G401.6 (cell line): ENCODE measurements around the gene NLRC5.
A peak's percentile ranks its signal among the peaks of the same experiment; 100 is the strongest.
"Not testable (repeated sequence)": the region's sequence is repeated elsewhere in the genome, so short reads cannot be mapped to it uniquely, and the experiment has no call there.

Source experiments
- FAIRE-seq: peaks from 2 replicates; lab custom pipeline; 2012; peaks lifted over from hg19 to GRCh38; lab: Jason Lieb, UNC

Gene NLRC5

DNA sequence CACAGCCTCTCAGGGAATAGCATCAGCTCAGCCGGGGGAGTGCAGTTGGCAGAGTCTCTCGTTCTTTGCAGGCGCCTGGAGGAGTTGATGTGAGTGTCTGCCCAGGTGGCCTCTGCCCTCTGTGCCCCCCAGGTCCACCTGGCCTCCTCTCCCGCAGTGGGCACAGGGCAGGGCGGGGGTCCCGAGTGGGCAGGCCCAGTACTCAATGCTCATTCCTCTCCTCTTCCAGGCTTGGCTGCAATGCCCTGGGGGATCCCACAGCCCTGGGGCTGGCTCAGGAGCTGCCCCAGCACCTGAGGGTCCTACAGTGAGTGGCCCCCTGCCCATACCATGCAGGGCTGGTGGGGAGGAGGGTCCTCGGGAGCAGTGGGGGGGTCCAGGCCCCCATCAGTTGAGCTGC lies 88.4 kb downstream of the NLRC5 start:
- FAIRE-seq = no peak

DNA sequence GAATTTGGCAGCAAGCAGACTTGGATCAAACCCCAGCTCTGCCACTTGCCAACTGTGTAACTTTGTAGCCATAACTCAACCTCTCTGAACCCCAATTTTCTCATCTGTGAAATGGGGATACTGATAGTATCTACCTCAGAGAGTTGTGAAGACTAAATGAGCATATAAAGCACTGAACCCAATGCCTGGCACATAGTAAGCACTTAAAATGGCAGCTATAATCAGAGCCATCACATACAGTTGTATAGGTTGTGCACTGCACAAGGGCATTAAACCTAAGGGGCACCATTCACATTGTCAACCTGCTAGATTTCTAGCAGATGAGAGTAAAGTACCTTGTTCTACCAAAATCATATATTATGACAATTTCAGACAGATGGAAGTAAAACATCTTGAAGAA lies 92.4 kb downstream of the NLRC5 start:
- FAIRE-seq = no peak

DNA sequence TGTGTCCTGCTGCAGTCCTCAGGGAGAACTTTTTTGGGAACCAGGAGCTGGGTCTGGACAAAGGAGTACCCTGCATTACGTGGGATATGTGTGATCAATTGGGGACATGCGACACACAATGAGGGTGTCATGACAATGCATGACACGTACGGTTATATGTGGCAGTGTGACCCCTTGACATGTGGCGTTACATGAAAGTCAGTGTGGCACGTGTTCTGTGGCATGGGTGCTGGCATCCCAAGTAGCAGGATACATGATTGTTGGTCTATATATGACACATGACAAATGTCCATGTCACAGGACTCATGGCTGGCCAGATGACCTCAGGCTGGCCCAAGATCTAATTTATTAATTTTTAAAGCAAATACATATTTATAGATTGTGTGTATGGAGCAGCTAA lies 93.3 kb downstream of the NLRC5 start:
- no peak for FAIRE-seq

DNA sequence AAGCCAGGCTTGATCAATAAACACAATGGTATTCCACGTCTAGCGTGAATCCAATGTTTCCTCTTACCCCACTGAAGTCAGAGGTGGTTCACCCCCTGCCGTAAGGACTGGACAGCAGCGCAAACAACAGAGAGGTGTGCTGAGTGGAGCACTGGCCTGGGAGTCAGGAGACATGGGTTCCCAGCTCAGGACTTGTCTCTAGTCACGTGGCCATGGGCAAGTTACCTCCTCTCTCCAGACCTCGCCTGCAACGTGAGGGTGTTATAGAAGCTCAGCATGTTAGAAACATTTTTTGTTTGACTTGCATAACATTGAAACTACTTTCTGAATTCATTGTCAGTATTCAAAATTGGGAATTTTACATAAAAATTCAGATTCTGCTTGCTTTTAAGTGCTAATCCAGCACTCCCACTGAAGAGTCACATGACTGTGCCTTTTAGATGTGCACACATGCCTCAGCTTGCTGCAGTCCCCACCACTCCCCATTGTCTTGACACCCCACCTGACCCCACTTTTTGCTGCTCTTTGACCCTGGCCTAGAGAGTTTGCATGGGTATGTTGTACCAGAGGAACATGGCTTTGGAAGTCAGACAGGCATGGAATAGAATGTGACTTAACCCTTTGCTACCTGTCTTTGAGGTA lies 94.2 kb downstream of the NLRC5 start:
- FAIRE-seq = no peak

DNA sequence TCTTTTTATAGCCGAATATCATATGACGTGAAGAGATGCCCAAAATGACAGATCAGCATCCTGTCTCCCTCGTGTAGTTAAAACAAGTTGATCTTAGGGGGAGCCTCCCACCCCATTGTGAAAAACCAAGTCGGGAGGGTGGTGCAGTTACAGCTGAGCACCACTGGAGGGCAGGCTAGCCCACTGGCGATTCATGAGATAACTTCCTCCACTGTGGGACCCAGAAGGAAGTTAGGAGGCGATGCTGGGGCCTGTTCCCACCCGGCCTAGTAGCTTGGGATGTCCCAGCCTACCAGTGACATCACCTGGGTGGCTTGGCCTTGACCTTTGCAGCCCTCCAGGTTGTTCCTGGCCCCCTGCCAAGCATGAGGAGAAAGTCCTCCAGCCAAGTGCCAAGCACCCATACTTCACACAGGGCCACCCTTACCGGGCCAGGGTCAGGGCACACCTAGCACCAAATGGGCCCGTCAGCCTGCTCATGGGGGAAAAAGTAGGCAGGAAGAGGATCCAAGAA lies 95.0 kb downstream of the NLRC5 start:
- peak; percentile 92 for FAIRE-seq

DNA sequence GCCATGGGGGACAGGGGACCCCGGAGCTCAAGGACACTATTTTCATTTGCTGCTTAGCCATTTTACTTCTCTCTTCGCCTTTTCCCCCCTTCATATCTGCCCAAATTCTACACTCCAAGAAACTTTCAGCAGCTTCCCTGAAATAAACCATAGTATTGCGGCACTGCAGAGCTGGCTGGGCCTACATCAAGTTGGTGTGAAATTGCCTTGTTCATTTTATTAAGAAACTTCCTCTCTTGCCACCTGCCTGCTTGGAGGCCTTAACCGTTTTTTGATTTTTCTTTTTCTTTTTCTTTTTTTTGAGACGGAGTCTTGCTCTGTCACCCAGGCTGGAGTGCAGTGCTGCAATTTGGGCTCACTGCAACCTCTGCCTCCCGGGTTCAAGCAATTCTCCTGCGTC lies 95.6 kb downstream of the NLRC5 start:
- no peak for FAIRE-seq

DNA sequence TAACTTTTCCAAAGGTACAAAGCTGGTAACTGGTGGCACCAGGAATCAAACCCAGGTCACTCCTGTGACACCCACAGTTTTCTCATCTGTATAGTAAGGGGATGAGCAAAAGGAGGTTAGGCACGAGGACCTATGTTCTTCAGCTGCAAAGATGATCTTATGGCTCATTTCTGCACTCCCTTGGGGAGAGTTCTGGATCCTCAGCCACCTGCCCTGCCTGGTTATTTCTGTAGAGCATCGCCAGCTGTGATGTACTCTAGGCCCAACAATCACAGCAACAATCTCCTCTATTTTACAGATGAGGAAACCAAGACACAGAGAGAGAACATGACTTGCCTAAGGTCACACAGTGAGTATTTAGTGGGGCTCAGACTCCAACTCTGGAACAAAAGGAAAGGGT lies 97.6 kb downstream of the NLRC5 start:
- FAIRE-seq = no peak

DNA sequence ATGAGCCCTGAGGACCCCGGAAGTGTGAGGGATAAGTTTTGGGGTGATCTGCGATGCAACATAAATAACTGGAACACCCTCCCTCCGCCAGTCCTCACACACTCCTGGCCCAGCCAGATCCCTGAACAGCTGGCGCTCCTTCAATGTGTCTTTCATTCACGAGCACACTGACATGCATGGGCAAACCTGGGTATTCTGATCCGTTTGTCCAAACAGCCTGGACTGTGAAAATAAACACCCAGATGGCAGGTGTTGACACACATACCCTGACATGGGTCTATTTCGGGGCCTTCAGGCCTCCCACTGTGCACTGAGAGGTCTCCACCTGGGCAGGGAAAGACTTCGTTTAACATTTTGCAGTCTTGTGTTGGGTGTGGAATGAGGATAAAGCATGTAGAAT lies 100.0 kb downstream of the NLRC5 start:
- no peak for FAIRE-seq

DNA sequence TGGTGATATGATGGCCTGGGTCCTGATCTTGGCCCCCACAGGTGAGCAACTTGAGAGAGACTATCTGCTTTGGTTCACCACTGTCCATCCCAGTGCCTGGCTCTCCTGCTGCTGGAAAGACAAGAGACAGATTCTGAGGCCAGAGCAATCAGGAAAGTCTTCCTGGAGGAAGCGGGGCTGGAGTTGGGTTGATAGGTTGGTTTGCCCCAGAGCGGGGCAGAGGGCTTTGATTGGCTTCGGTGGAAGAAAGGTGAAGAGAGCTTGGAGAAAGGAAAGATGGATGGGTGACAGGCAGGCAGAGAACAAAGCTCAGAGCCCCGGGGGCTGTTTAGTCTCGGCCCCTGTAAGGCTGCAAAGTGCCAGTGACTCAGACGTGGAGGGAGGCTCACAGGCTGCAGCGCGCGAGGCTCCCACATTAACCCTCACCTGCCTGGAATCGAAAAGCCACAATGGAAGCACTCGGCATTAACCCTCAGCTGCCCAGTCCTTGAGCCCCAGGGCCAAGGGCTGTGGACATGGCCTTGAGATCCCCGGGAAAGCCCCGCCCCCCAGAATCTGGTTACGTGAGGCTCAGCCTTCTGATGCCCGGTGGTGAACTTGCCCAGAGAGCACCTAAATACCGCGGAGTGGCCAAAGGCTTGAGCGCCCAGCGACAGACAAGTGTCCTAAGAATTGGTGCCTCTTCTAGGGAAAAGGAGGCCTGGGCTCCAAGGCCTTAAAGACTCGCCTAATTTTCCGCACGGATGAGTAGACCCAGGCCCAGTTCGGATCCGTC lies 102.0 kb downstream of the NLRC5 start:
- no peak for FAIRE-seq

DNA sequence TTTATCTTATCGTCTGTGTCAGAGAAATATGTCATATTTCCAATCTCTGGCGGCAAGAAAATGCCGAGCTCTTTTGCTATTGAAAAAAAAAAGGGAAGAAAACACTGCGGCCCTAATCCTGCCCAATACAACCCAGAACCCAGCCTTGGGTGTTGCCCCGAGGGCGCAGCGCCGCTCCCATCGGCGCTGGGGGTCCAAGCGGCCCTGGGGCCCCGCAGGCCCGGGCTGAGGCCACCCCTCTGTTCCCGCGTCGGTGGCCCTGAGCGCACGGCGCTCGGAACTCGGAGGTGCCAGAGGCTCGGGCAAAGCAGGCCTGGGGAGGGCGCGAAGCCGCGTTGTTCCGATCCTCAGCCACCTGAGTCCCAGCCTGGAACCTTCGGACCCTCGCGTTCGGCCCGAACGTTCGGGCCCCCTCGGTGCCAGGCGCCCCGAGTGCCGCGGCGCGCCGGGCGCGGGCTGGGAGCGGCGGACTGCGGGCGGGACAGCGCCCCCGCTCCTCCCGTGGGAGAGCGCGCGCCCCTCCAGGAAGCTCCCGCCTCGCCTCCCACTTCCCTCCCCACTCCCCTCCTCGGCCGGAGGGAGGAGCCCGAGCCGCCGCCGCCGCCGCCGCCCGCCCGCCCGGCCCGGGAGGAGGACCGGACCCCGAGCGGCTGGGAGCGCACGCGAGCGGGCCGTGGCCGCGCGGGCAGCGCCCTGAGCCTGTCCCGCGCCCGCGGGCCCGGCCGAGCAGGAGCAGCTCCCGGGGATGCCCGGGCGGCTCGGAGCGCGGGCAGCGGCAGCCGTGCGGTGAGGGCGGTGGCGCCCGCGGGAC lies 102.8 kb downstream of the NLRC5 start, which contains the start of gene CPNE2:
Gene CPNE2, plus strand, starts transcription at position 609 of the 811 bp plus-strand sequence. CDS start 18,160 bp downstream, outside the sequence.
- FAIRE-seq = no peak

DNA sequence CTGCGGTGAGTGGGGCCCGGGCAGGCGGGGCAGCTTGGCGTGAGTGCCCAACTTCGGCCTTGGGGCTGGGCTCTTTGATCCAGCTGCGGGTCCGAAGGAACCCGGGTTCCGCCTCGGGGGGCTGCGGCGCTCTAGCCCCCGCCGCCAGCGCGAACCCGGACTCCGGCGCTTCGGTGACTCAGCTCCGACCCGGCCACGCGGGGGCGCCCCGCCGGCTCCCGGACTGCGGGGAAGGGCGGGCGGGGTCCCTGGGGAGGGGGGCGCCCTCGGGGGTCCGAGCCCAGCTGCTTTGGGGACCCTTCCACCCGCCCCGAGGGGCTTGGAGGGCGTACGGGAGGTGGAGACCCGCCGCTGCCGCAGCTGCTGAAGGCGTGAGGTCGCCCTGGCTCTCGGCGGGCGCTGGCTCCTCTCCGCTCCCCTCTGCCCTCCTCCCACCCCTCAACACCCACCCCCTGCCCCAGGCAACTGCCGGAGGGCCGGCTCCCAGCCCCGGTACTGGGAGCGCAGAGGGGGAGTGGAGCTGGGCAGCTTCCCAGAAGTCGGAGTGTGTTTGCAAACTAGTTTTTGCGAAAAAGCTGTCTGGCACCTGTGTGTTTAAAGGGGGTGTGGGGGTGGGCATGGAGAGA lies 103.5 kb downstream of the NLRC5 start:
- no peak for FAIRE-seq

DNA sequence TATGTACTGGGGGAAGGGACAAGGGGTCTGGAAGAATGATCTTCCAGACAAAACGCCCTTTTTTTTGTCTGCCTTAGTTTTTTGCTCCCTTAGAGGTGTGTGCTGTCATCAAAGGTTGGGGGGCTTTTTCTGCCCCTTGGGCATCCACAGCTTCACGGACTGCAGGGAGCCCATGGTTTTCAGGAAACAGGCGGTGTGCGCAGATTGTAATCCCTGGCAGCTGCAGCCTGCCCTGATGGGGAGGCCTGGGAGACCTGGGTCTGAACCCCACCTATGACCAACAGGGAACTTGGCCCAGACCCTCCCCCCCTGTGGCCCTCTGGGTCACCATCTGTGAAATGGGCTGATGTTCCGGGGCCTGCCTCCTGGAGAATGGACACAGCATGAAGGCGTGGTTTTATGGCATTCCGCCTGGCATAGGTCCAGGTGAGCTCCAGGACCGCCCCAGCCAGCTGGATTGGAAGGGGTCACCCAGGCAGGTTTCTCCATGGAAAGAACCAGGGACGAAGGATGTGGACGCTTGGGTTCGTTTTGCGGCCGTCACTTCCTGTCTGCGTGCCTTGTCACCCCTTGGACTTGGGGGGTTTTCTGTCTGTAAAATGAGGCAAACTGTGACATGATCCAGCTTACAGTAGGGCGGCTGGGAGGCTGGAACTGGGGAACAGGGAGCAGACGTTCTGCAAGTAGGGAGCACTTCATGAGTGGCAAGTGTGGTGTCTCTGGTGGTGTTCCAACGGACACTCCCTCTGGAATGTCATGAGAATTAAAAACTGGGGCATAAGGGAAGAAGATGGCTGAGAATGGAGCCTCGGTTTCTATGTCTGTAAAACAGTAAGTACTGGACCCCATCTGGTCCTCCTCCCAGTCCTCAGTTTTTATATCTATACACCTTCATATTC lies 104.6 kb downstream of the NLRC5 start:
- FAIRE-seq = no peak

DNA sequence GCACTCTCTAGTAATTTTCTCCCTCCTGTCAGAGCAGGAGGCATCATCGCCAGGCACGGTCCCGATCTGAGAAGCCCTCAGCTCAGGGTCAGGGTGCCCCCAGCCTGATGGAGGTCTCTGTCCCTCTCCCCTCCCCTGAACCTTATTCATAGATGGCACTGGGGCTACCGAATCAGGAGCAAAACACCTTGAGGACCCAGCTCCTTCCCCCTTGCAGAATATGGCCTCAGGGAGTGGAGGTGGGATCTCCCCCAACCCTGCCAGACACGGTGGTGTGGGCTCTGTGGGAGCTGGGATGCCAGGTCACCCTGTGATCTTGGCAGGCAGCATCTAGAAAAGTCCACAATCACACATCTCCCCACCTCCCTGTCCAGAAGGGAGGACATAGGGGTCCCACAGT lies 105.6 kb downstream of the NLRC5 start:
- FAIRE-seq = no peak

DNA sequence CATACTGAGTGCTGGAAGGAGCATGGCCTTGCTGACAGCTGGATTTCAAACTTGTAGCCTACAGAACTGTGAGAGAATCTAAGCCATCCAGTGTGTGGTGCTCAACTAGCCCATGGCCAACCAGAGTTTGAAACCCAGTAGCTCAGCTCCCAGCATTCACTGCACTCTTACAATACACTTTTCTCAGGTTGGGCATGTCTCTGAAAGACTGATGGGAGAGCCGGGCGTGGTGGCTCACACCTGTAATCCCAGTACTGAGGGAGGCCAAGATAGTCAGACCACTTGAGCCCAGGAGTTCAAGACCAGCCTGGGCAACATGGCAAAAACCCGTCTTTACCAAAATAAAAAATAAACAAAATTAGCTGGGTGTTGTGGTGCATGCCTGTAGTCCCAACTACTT lies 106.8 kb downstream of the NLRC5 start:
- no peak for FAIRE-seq

DNA sequence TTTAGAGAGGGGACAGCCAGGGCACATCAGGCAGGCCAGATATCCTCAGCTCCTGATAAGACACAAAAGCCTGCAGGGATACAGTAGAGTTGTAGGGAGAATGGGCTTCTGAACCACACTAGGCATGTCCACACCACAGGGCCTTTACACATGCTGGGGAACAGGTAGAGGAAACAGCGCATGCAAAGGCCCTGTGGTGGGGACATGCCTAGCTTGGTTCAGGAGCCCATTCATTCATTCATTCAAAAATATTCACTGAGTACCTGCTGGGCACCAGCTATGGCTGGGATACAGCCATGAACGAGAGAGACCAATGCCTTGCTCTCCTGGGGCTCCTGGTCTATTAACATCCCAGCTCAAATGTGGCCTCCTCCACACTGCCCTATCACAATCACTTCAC lies 107.4 kb downstream of the NLRC5 start:
- FAIRE-seq = no peak

DNA sequence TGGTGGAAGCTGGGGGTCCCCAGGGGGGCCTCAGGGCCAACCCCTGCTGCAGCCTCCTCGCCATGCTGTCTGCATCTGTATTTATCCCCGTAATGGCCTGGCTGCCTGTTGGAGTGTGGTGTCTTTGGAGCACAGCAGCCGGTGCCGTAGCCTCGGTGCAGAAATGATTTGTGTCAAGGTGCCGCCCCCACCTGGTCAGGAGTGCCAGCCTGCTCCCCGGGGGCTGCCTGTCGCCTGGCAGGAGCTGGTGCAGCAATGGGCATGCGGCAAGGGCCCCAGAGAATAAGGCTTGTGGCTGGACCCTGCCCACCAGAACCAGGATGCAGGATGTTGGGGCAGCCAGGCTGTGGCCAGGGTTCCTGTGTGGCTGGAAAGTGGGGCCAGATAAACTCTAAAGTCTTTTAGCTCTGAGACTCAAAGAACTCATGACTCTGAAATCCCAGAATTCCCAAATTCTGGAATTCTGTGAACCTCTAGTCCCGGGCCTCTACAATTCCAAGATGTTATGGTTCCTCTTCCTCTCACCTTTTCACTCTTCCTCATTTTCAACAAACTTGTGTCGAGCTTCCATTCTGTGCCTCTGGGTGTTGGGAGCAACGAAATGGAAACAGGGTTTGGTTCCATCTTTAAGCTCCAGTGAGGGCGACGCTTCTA lies 109.0 kb downstream of the NLRC5 start:
- no peak for FAIRE-seq

DNA sequence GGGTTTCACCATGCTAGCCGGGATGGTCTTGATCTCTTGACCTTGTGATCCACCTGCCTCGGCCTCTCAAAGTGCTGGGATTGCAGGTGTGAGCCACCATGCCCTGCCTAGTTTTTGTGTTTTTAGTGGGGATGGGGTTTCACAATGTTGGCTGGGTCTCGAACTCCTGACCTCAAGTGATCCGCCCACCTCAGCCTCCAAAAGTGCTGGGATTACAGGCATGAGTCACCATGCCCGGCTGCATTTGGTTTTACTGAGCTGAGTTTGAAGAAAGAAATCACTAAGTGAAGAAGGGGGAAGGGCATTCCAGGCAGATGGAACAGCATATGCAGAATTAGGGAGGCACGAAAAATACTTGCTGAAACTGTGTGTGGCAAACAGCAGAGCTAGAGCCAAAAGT lies 110.6 kb downstream of the NLRC5 start:
- FAIRE-seq = not testable (repeated sequence)

DNA sequence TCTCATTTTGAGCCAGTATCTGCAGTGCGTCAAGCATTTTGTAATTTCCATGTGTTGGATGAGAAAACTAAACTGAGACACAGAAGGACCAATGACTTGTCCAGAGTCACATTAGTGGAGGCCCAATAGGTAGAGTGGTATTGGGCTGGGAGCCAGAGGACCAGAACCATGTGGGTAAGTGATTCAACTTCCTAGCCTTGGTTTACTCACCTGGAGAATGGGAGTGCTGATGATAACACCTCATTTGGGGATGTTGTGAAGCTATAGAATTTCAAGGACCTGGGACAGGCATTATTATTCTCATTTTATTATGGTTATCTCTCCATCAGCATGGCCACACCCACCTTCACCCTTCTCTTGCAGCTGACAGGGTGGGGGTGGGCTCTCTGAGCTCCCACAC lies 111.1 kb downstream of the NLRC5 start:
- FAIRE-seq = no peak

DNA sequence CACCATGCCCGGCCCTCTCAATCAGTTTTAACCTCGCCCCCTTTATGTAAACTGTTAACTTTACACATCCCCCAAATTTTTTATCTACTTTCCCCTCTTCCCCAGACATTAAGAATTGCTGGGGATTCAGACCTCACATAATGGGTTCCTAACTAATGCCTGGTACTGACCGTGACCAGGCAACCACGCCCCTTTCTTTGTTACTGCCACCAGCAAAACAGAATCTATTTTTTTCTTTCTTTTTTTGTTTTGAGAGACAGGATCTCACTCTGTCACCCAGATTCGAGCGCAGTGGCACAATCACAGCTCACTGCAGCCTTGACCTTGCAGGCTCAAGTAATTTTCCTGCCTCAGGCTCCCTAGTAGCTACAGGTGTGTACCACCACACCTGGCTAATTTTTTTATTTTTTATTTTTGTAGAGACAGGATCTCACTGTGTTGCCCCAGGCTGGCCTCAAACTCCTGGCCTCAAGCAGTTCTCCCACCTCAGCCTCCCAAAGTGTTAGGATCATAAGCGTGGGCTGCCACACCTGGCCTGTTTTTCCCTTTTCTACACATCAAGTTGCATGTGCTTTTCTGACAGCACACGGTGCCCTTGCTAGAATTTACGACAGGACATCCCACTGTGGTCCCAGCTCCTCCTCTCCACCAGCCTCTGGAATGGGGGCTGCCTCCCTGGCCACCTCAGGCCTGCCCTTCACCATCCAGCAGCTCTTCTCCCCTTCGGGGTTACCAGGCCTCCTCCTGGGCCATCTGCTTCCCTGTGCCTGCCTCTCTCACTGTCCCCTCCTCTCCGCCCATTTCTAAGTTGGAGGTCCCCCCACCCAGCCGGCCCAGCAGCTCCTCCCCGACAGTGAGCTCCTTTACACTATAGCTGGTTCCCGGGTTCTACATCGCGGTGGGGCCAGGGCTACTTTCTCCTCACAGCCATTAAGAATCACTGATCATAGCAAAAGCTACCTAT lies 113.8 kb downstream of the NLRC5 start:
- FAIRE-seq = no peak

DNA sequence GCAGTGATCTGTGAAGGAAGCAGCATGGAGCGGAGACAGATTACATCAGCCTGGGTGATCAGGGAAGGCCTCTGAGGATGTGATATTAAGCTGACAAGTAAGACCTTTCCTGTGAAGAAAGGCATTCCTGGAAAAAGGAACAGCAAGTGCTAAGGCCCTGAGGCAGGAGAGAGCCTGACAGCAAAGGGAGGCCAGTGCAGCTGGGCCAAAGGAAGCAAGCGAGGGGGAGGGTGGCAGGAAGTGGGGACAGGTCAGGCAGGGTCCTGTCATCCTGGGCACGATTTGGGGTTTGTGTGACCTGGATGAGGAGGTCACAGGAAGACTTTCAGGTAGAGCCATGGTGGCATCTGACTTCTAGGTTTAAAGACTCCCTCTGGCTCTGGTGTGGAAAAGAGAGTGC lies 115.3 kb downstream of the NLRC5 start:
- FAIRE-seq = no peak
